Pancreas (tissue), 10 donors: Measurements from ENCODE around the gene FFAR3. TPM values are rescaled to one million over a fixed set of nuclear protein-coding genes. Genes with fewer than 3 reads are reported as not detected.
"Not testable (repeated sequence)": the region's sequence is repeated elsewhere in the genome, so short reads cannot be mapped to it uniquely, and the experiment has no call there.

Experiments
- ATAC-seq, 4 donors: fragments of 200-7000 bp; cut with Tn5 transposase; one replicate each; pipeline versions ENCODE4 v1.8.0 to v1.9.1; 2020; ENCODE audit warnings: mild to moderate bottlenecking in 4 of 4, moderate library complexity in 4 of 4
- DNase-seq, 6 donors: peaks; one replicate each; pipeline ENCODE4 v3.0.0-alpha.2; 2020
- FAIRE-seq: peaks from 2 replicates; lab custom pipeline; 2012; peaks lifted over from hg19 to GRCh38; lab: Jason Lieb, UNC
- H3K27ac ChIP-seq, 4 donors: fragments of 200-600 bp; sonication (generic); 1 replicate in 3 of 4; 2 replicates in 1 of 4; pipeline versions ENCODE4 v1.5.0 to v1.8.0; 2020
- H3K27me3 ChIP-seq, 4 donors: fragments of 200-600 bp; one replicate each; pipeline ENCODE4 v1.8.0; 2021
- H3K36me3 ChIP-seq, 3 donors: fragments of 200-600 bp; sonication (generic) in 1 of 3; one replicate each; pipeline versions ENCODE4 v1.5.0 to v1.8.0; 2020 to 2021
- H3K4me1 ChIP-seq, 3 donors: fragments of 200-600 bp; one replicate each; pipeline ENCODE4 v1.8.0; 2021
- H3K4me3 ChIP-seq, 4 donors: fragments of 200-600 bp; sonication (generic) in 2 of 4; one replicate each; pipeline versions ENCODE4 v1.5.0 to v1.8.0; 2020 to 2021
- H3K9me3 ChIP-seq, 4 donors: fragments of 200-600 bp; one replicate each; pipeline ENCODE4 v1.8.0; 2021
- CTCF ChIP-seq, 4 donors: fragments of 200-600 bp; sonication (generic) in 3 of 4; IDR thresholded peaks; one replicate each; pipeline versions ENCODE4 v1.5.0 to v1.8.0; 2021; ENCODE audit warnings: antibody characterized with exemption in 4 of 4
- WGBS, 2 donors: extraction: QIAGEN DNeasy Blood & Tissue Kit; methylation state at CpG; one replicate each; pipeline ENCODE4 v1.1.7; 2013; 5-methylcytosine and 5-hydroxymethylcytosine counted together
- intact Hi-C, 3 donors: fragments of 100-400 bp; cut with DNase I; formaldehyde crosslinking; loops; one replicate each; pipeline versions ENCODE4 v1.11.1 to v1.14.2; 2022
- polyA plus RNA-seq, 2 donors: library from polyadenylated mRNA; stranded (reverse); fragments of 200-250 nt; gene quantifications; one replicate each; pipeline ENCODE4 v1.2.3, GENCODE V29; 2013
- total RNA-seq, 6 donors: library from RNA; stranded (reverse); fragmentation: NEBNext Ultra II Directional in 4 of 6; extraction: Animal tissue kit (Norgen Biotek cat#: 25700) in 4 of 6; gene quantifications; one replicate each; pipeline versions ENCODE4 v1.2.1 to v1.2.4, GENCODE V29; 2021 to 2023
- donor health status: healthy with polysubstance abuse.
- donor health status: DM: no; HTN: no; CAD: no; lungs with moderate emphysema.
- donor health status: DM: no; HTN: no; CAD: no.
- donor health status: control.
- donor health status: control.
- donor health status: Bipolar disorder and iron deficiency.
- donor health status: DM: yes; HTN: yes; CAD: no.
- donor health status: DM: no; HTN: no; CAD: no.
- donor health status: DM: no; HTN: no; CAD: no.
- donor health status: DM: yes; HTN: yes; CAD: no.

Gene FFAR3
- total and polyA plus RNA-seq, 8 donors: 0.09 to 2.7 (median 0.34) TPM; not detected in 1

- Histone ChIP-seq H3K36me3 (no peaks in the 10 kb centered on the region), H3K27me3 (no peaks in the 10 kb centered on the region), H3K27ac (no peak overlapping the region), H3K4me3 (no peak overlapping the region), H3K4me1 (peaks cover 0 to 4% (median 0%) of the 10 kb centered on the region in 3 donors), H3K9me3 (no peaks in the 10 kb centered on the region)
- DNase-seq: no peak
- 81 to 88% methylated on average over 8 of the region's 8 CpGs for WGBS, 2 donors
- ATAC-seq: no peak
- no peak for FAIRE-seq
- no peak for TF ChIP-seq CTCF (IDR thresholded peaks at IDR 0.05)
- intact Hi-C loops: loop anchor here in 1 of 3 donors (5.0 kb wide), 2 partner anchors 112 to 142 kb away; no protein-coding TSS in a partner anchor
Observed at GRCh38 chr19:35354898-35355297, 3.4 kb upstream of the FFAR3 start.

GRCh38 chr19:35355791-35356460 is 2.3 kb upstream of the FFAR3 start:
- no peak for FAIRE-seq
- H3K4me3 ChIP-seq: no peak overlapping the region
- no peaks in the 10 kb centered on the region for H3K9me3 ChIP-seq
- no peaks in the 10 kb centered on the region for H3K36me3 ChIP-seq
- intact Hi-C loops: no loop called here
- DNase-seq: no peak
- TF ChIP-seq CTCF (IDR thresholded peaks at IDR 0.05): no peak
- H3K4me1 ChIP-seq: peaks cover 0 to 4% (median 0%) of the 10 kb centered on the region in 3 donors
- no peaks in the 10 kb centered on the region for H3K27me3 ChIP-seq
- ATAC-seq: no peak
- 52 to 74% methylated on average over 6 of the region's 6 CpGs for WGBS, 2 donors
- H3K27ac ChIP-seq: no peak overlapping the region

GRCh38 chr19:35358834-35359233 is 574 bp downstream of the FFAR3 start:
- H3K27ac ChIP-seq, DNase-seq, ATAC-seq, H3K4me1 ChIP-seq, H3K27me3 ChIP-seq, intact Hi-C loops, H3K9me3 ChIP-seq, FAIRE-seq, H3K36me3 ChIP-seq, H3K4me3 ChIP-seq: not testable (repeated sequence)
- 74 to 84% methylated on average over 8 to 11 of the region's 16 CpGs for WGBS, 2 donors

- H3K4me3 ChIP-seq, H3K36me3 ChIP-seq, H3K4me1 ChIP-seq, H3K27me3 ChIP-seq, H3K9me3 ChIP-seq, ATAC-seq, intact Hi-C loops, FAIRE-seq, H3K27ac ChIP-seq, DNase-seq: not testable (repeated sequence)
- 90 to 94% methylated on average over 13 to 21 of the region's 21 CpGs for WGBS, 2 donors
Observed at GRCh38 chr19:35359395-35359794, 1.1 kb downstream of the FFAR3 start.

- not testable (repeated sequence) for FAIRE-seq
Observed at GRCh38 chr19:35360081-35360480, 1.8 kb downstream of the FFAR3 start.

GRCh38 chr19:35360880-35361420 is 2.7 kb downstream of the FFAR3 start:
- H3K36me3 ChIP-seq: no peaks in the 10 kb centered on the region
- no peak for DNase-seq
- H3K27me3 ChIP-seq: no peaks in the 10 kb centered on the region
- H3K4me1 ChIP-seq: peaks cover 0 to 4% (median 0%) of the 10 kb centered on the region in 3 donors
- no peak for TF ChIP-seq CTCF (IDR thresholded peaks at IDR 0.05)
- FAIRE-seq: no peak
- no peak overlapping the region for H3K4me3 ChIP-seq
- ATAC-seq: peak in 3 of 4 donors; percentile 31 to 75 (median 32)
- intact Hi-C loops: no loop called here
- WGBS, 2 donors: 29% methylated on average over 5 of the region's 5 CpGs; no CpG with 5 or more reads in 1 of the 2 donors
- no peak overlapping the region for H3K27ac ChIP-seq
- H3K9me3 ChIP-seq: no peaks in the 10 kb centered on the region

More at GRCh38 chr19:35360081-35360480, 1.8 kb downstream of the FFAR3 start:
- H3K27ac ChIP-seq, H3K27me3 ChIP-seq, DNase-seq, H3K36me3 ChIP-seq, H3K4me3 ChIP-seq, intact Hi-C loops, H3K9me3 ChIP-seq, ATAC-seq, H3K4me1 ChIP-seq: not testable (repeated sequence)
- WGBS, 2 donors: 94% methylated on average over 4 of the region's 5 CpGs; no CpG with 5 or more reads in 1 of the 2 donors
